Stimulated activated CD4-positive, alpha-beta T cell treated with anti-CD3 and anti-CD28 coated beads, TNF-alpha, amount 100 ng/mL, for 4 hours (primary cell): ENCODE results near the gene ING3.

Experiments used
- DNase-seq, 3 experiments: peaks; one replicate each; pipeline ENCODE4 v3.0.0-alpha.2; 2020; ENCODE audit warnings: low read depth in 3 of 3

The ING3 gene

GRCh38 chr7:120950539-120951308 is at the start of gene ING3:
Gene ING3 (plus strand): TSS chr7:120950777. CDS start chr7:120950897, 120 bp downstream.
- peak; percentile 95 to 96 (median 95) for DNase-seq

GRCh38 chr7:120915314-120916105 is 35.1 kb upstream of the ING3 start:
- no peak for DNase-seq

GRCh38 chr7:120916121-120916520 is 34.5 kb upstream of the ING3 start:
- DNase-seq: no peak

- DNase-seq: no peak
Observed at GRCh38 chr7:120916538-120916937, 34.0 kb upstream of the ING3 start.

GRCh38 chr7:120919466-120919865 is 31.1 kb upstream of the ING3 start:
- DNase-seq: no peak

- DNase-seq: no peak
Observed at GRCh38 chr7:120920034-120920433, 30.5 kb upstream of the ING3 start.

GRCh38 chr7:120920591-120921274 is 29.8 kb upstream of the ING3 start:
- no peak for DNase-seq

- DNase-seq: no peak
Observed at GRCh38 chr7:120924837-120925236, 25.7 kb upstream of the ING3 start.

- no peak for DNase-seq
Observed at GRCh38 chr7:120925392-120925791, 25.2 kb upstream of the ING3 start.

GRCh38 chr7:120926943-120927346 is 23.6 kb upstream of the ING3 start:
- DNase-seq: no peak

- no peak for DNase-seq
Observed at GRCh38 chr7:120927454-120928103, 23.0 kb upstream of the ING3 start.

GRCh38 chr7:120931243-120931642 is 19.3 kb upstream of the ING3 start:
- no peak for DNase-seq

- DNase-seq: no peak
Observed at GRCh38 chr7:120933475-120933874, 17.1 kb upstream of the ING3 start.

GRCh38 chr7:120939345-120939744 is 11.2 kb upstream of the ING3 start:
- DNase-seq: no peak

- no peak for DNase-seq
Observed at GRCh38 chr7:120941064-120941463, 9.5 kb upstream of the ING3 start.

GRCh38 chr7:120941856-120942255 is 8.7 kb upstream of the ING3 start:
- DNase-seq: no peak

GRCh38 chr7:120942861-120943260 is 7.7 kb upstream of the ING3 start:
- DNase-seq: no peak

- no peak for DNase-seq
Observed at GRCh38 chr7:120944826-120945562, 5.6 kb upstream of the ING3 start.

- no peak for DNase-seq
Observed at GRCh38 chr7:120947980-120948379, 2.6 kb upstream of the ING3 start.

- DNase-seq: no peak
Observed at GRCh38 chr7:120949393-120949911, 1.1 kb upstream of the ING3 start.

GRCh38 chr7:120949998-120950538 is 509 bp upstream of the ING3 start:
- DNase-seq: no peak
